COLO668 (cell line): ENCODE data around the gene SNX8.
"Not testable (repeated sequence)": the region's sequence is repeated elsewhere in the genome, so short reads cannot be mapped to it uniquely, and the experiment has no call there.

Experiments
- DNase-seq: peaks from one replicate; lab custom pipeline; 2025; ENCODE audit not compliant: unreplicated experiment; lab: John Stamatoyannopoulos, UW

Gene SNX8

DNA sequence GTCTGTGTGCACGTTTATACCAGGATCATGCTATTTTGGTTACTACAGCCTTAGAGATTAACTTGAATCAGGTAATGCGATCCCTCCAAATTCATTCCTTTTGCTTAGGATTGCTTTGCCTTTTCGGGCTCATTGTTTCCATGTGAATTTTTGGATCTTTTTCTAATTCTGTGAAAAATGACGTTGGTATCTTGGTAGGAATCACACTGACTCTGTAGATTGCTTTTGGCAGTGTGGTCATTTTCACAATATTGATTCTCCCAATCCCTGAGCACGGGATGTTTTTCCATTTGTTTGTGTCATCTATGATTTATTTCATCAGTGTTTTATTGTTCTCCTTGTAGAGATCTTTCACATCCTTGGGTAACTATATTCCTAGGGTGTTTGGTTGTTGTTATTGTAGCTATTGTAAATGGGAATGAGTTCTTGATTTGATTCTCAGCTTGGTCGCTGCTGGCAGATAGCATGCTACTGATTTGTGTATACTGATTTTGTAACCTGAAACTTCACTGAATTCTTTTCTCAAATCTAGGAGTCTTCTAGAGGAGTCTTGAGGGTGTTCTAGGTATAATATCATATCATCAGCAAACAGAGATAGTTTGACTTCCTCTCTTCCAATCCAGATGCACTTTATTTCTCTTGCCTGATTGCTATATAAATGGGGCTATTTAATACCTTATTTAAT, 18.2 kb downstream of the SNX8 start:
- no peak for DNase-seq

- no peak for DNase-seq
Observed at GRCh38 chr7:2290877-2291276, 23.4 kb downstream of the SNX8 start.

DNA sequence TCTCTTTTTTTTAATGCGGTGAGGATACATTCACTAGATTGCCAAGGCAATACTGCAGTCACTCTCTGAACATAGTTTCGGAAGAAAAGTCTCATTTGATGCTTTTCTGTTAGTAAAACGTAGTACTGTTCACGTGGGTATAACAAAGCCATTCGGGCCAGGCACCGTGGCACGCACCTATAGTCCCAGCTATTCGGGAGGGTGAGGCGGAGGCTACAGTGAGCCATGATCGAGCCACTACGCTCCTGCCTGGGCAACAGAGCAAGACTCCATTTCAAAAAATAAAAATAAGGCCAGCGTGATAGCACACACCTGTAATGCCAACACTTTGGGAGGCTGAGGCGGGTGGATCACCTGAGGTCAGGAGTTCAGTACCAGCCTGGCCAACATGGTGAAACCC, 24.6 kb downstream of the SNX8 start:
- no peak for DNase-seq

DNA sequence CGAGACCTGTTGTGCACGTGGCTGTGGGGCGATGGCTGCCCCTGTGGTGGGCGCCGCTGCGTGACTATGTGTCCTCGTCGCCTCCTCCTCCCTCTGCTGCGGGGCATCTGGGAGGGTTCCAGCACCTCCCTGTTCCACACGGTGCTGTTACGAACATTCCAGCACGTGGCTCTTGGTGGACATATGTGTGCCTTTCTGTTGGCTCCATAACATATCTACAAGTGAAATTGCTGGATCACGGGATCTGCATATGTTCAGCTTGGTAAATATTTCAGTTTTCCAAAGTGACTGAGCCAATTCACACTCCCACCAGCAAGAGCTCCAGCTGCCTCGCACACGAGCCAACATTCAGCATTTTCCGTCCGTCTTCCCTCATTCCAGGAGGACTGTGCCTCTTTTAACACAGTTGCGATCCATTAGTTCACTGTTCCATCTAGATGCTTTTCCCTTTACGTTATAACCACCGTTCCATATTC, 25.1 kb downstream of the SNX8 start:
- no peak for DNase-seq

DNA sequence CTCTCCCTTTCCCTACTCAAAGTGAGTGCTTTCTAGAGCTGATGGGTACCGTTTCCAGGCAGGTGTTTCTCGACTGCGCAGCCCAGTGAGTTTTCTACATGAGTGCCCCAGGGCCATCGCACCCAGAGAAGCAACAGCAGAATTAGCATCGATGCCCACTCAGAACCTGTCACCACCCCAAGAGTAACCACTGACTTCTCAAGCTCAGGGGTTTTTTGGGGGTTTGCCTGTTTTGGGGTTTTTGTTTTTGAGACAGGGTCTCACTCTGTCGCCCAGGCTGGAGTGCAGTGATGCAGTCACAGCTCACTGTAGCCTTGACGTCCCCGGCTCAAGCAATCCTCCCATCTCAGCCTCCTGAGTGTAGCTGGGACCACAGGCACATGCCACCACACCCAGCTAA, 25.7 kb downstream of the SNX8 start:
- no peak for DNase-seq

- DNase-seq, result no peak
Observed at GRCh38 chr7:2287745-2288144, 26.5 kb downstream of the SNX8 start.

GRCh38 chr7:2283074-2283473, 31.2 kb downstream of the SNX8 start:
- DNase-seq, result no peak

- DNase-seq, result no peak
Observed at GRCh38 chr7:2282185-2282751, 32.0 kb downstream of the SNX8 start.

GRCh38 chr7:2281541-2281940, 32.7 kb downstream of the SNX8 start:
- no peak for DNase-seq

- no peak for DNase-seq
Observed at GRCh38 chr7:2280424-2280823, 33.8 kb downstream of the SNX8 start.

DNA sequence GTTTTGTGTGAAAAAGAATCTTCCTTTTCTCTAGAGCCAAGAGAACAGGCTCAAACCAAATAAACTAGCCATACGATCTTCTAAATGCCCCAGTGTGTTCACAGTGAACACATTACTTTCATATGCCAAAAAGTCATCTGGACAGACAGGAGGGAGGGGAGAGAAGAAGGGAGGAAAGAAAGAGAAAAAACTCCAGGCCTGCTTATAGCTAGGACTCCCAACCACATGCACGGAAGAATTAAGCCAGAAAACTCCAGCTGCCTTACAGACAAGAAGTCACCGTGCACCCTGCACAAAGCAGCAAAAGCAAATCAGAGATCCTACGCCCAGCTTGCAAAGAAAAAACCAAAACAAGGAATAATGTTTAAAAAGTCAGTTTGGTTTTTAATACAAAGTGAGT, 34.3 kb downstream of the SNX8 start:
- DNase-seq, result no peak

DNA sequence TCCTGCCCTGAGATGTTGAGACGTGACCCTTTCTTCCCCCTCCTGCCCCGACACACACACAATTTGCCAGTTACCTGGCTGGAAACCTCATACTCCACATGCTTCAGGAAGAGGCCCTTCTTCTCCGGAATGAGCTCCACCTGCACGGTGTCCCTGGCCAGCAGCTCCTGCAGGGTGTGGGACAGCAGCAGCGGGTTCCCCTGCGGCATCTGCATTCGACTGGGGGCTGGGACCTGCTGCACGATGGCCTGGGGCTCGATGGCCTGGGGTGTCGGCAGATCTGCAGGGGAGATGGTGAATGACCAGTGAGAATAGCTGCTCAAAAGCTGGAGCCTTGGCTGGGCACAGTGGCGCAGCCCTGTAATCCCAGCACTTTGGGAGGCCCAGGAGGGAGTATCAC, 36.2 kb downstream of the SNX8 start:
- DNase-seq, result no peak

DNA sequence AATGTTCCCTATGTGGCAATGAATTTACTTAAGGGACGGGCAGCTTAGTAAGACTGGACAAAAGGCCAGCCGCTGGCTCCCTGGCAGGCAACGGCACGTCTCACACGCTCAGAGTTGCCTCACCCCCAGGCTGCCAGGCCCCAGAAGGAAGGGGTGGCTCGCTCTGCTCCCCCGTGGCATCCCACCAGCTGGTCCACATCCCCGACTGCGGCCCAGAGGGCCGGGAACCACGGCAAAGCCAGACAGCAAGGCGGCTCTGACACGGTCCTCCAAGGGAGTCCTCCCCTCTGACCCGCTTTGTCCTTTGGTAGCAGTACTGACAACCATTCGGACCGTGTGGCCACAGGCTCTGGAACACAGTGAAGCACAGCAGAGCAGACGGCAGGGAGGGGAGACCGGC, 38.1 kb downstream of the SNX8 start:
- DNase-seq, result no peak

GRCh38 chr7:2275101-2275500, 39.1 kb downstream of the SNX8 start:
- DNase-seq, result no peak

GRCh38 chr7:2274666-2275065, 39.6 kb downstream of the SNX8 start:
- DNase-seq, result no peak

DNA sequence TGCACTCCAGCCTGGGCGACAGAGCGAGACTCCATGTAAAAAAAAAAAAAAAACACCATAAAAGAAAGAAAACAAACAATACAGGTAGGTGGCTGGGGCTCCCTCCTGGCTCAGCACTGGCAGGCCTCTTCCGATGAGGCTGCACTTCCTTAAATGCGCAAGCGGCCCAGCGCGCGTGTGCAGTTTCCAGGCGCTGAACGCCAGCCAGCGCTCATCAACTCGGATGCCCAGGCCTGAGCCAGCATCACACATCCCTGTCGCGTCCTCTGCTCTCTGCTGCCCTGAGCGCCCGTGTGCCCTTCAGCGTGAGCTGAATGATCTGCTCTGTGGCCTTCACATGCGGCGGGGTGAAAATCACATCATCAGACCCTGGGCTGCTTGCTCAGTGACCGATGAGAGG, 40.4 kb downstream of the SNX8 start:
- DNase-seq, result no peak

GRCh38 chr7:2272031-2272430, 42.2 kb downstream of the SNX8 start:
- DNase-seq, result no peak

DNA sequence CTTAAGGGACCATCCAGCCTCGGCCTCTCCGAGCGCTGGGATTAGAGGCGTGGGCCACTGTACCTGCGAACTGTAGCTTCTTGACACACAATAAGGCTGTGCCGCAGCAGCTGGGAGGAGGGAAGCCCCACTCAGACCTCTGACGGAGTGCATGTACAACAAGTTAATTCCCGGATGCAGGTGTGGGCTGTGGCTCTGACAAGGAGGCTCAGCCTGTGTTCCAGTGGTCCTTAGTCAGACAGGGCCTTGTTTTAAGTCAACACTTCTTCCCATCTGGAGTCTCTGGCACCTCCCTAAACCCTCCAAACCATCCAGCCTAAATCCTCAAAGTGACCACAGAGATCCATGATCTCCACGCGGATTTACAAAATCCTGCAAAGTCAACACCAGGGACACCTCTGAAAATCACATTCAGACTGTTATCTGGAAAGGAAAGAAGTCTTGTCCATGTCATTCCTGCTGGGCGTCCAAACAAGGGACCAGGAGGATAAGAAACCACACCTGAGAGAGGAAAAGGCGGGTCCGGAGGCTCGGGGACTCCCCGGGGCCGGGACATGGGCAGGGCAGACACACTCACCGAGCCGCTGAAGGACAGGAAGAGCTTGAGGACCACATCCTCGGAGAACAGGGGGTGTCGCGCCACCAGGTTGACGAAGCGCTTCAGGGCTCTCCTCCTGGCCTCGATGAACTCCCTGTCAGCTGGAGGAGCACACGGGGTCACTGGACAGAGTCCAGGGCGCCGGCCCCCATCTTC, 42.8 kb downstream of the SNX8 start:
- DNase-seq, result no peak

- DNase-seq, result no peak
Observed at GRCh38 chr7:2270495-2270894, 43.7 kb downstream of the SNX8 start.

GRCh38 chr7:2269991-2270460, 44.2 kb downstream of the SNX8 start:
- DNase-seq, result no peak

GRCh38 chr7:2269089-2269990, 44.9 kb downstream of the SNX8 start:
- not testable (repeated sequence) for DNase-seq
